T-helper 2 cell treated with Interferon-gamma antibody and Interleukin-4, amounts not matched to agents 100 ng/mL and 5 ng/mL, for 36 hours (primary cell): ENCODE measurements around the gene KCNJ4. TPM values are rescaled to one million over a fixed set of nuclear protein-coding genes. Genes with fewer than 3 reads are reported as not detected.
"Not testable (repeated sequence)": the region's sequence is repeated elsewhere in the genome, so short reads cannot be mapped to it uniquely, and the experiment has no call there.

ENCODE experiments used
- intact Hi-C: fragments of 100-400 bp; cut with micrococcal nuclease; formaldehyde crosslinking; loops from one replicate; pipeline ENCODE4 v1.15.1; 2023
- total RNA-seq: library from RNA; stranded (reverse); gene quantifications from 2 replicates; pipeline ENCODE4 v1.2.3, GENCODE V29; 2022

The KCNJ4 gene
- total RNA-seq, 1 donor from 2014 or later: not detected

DNA sequence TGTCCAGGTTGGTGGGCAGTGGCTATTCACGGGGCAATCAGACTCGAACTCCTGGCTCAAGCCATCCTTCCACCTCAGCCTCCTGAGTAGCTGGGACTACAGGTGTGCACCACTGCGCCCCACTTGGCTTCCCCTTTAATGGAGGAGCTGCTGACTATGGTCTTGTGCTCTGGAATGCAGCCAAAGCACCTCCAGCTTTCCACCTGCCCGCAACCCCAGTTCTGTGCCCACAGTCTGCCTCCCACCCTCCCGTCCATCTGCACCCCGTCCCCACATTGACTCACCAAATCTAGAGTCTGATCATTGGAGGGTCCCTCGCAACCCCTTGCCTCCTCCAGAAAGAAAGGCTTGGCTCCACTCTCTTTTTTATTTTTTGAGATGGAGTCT lies 41.0 kb downstream of the KCNJ4 start:
- intact Hi-C loops: loop anchor here (5.0 kb wide), 1 partner anchor 158 kb away; the partner anchor contains the start of gene DMC1

DNA sequence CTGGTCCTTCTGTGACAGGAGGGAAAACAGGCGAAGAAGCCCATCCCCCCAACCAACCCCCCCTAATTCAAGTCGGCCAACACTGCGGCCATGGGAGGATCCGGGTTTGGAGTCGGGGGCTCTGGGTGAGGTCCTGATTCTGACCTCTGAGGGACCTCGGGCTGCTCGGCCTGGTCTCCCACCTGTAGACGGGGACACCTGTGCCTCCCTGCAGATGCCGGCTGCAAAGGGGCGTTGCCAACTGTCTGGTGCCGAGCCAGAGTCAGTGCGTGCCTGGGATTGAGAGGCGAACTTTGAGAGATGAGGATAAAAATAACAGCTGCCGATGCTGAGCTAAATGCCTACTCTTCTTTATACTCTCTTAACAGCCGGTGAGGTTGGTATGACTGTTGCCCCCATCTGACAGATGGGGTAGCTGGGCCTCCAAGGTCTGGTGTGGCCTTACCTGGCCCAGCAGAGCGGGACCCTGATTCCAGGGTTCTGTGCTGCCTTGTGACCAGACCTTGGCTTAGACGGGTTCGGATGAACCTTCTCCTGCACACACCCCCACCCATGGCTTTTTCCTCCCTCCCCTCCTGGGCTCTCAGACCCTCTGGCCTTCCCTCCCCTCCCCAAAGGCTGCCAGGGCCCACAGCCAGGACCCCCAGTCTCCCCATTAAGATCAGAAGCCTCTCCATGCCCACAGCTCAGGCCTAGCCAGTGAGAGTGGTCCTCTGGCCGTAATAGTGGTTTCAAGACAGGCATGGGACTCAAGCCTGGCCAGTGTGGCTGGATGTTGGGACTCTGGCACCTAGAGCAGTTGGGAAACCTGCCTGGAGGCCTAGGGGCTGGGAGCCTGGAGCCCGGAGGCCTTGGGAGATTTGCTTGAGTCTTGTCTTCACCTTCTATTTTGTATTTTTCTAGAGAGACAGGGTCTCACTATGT lies 41.7 kb downstream of the KCNJ4 start:
- intact Hi-C loops: loop anchor here (5.0 kb wide), 1 partner anchor 159 kb away; the partner anchor contains the start of gene DMC1

GRCh38 chr22:38412435-38413084 lies 42.4 kb downstream of the KCNJ4 start:
- intact Hi-C loops: loop anchor here (5.0 kb wide), 1 partner anchor 160 kb away; the partner anchor contains the start of gene DMC1

DNA sequence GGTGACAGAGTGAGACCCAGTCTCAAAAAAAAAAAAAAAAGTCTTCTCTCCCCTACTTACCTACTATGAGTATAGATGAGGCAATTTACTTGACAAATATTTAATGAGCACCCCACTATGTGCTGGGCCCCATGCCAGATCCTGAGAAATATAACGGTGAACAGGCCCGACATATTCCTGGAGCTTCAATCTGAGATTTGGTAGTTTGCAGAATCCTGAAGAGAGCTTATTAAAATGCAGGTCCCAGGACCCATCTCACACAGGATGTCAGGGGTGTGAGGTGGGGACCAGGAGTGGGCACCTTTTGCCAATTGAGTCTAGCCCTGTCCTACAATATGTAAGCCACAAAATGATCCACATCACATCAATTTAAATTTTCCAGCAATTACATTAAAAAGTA lies 44.0 kb downstream of the KCNJ4 start:
- intact Hi-C loops: loop anchor here (5.0 kb wide), 1 partner anchor 161 kb away; the partner anchor contains the start of gene DMC1

- intact Hi-C loops: loop anchor here (5.0 kb wide), 1 partner anchor 162 kb away; the partner anchor contains the start of gene DMC1
These were observed 45.1 kb downstream of the KCNJ4 start for GRCh38 chr22:38409916-38410315.

DNA sequence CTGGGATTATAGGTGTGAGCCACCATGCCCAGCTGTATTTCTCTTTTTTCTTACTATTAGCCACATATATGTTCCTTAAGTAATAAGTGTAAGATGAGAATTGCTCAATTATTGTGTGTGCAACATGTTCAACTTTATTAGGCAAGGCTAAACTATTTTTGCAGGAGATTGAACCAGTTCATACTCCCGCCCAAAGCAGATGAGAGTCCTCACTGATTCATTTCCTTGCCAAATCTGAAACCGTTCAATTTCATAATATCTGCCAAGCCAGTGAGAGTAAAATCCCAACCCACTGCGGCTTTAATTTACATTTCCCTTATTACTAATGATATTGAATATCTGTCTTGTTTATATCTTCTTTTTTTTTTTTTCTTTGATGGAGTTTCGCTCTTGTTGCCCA lies 48.4 kb downstream of the KCNJ4 start:
- intact Hi-C loops: no loop called here

- intact Hi-C loops: no loop called here
These were observed 50.6 kb downstream of the KCNJ4 start for GRCh38 chr22:38404419-38404818.

- intact Hi-C loops: no loop called here
These were observed 51.2 kb downstream of the KCNJ4 start for GRCh38 chr22:38403812-38404211.

DNA sequence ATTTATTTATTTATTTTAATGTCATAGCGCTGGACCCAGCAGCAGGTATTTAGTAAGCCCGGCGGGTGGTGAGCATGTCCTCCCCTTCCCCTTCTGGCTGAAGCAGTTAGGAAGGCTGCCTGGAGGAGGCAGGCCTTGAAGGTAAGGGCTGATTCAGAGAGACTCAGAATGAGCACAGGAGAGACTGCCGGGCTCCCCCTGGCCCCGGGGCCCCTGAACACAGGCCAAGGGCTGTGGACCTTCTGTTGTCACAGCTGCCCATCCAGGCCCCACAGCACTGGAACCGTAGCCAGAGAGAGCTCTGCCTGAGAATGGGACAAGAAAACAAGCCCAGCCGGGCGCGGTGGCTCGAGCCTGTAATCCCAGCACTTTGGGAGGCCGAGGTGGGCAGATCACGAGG lies 52.8 kb downstream of the KCNJ4 start:
- intact Hi-C loops: no loop called here

DNA sequence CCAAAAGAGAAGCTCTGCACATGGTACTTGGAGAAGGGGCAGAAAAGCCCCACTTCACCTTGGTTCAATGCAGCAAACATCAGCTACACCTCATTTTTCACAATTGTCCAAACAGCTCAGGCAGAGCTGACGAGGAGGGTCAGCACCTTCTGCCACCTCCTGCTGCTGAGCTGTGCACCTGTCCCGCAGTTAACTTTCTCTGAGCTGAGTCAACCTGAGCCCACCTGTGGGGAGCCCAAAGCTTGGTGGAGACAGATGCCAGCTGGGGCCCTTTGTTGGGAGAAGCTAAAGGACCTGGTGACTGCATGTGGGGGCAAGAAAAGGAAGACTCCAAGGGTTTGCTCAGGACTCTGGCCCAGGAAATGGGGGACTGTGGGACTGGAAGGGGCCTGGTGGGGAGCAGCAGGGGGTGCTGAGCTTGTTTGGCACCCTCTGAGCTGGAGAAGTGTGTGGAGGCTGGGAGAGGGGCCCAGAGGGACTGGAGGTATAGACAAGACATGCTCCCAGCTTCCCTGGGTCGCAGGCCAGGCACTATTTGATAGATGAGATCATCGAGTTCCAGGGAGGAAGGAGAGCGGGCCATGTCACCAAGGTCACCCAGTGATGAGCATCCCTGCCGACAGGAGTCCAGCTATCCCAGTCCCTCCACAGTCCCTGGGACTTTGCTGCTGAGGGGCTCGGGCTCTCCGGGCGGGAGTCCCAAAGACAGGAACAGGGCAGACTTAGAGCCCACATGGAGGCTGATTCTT lies 53.5 kb downstream of the KCNJ4 start:
- intact Hi-C loops: no loop called here

- intact Hi-C loops: not testable (repeated sequence)
These were observed 54.7 kb downstream of the KCNJ4 start for GRCh38 chr22:38400256-38400655.

DNA sequence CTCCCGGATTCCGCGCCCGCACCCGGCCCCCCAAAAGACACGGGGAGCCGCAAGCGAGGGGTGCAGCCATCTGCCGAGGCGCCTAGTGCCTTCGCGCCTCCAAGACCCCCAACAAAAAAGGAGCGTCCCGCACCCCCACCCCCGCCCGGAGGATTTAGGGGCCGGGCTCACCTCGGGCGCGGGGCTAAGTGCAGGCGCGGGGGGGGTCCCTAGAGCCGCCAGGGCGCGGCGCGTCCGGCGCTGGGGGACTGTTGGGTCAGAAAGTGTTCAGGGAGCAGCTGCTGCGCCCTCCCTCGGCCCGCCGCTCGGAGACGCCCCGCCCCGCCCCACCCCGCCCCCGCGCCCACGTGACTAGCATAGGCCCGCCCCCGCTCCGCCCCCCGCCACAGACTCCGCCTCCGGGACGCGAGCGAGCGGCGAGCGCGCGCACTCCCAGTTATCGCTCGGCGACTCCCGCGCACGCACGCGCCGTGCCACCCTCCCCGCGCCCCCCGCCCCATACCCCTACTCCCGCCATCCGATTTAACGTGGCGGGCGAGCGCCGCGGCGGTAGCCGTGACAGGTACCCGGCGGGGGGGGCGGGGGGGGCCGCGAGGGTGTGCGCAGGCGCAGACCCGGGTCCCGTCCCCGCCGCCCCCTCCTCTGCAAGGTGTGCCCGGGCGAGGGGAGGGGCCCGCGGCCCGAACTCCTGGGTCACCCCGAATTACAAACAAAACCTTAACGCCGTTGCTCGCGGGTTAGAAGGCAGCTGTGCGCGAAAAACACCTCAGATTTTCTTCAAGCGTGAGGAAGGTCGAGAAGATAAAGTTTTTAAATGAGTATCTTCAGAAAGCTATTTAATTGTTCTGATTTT lies 56.2 kb downstream of the KCNJ4 start:
- intact Hi-C loops: loop anchor here (2.0 to 5.0 kb wide), 3 partner anchors 173 to 217 kb away; partner anchors contain the start of genes DMC1 and PLA2G6

- intact Hi-C loops: loop anchor here (2.0 to 5.0 kb wide), 3 partner anchors 174 to 216 kb away; partner anchors contain the start of genes DMC1 and PLA2G6
These were observed 56.8 kb downstream of the KCNJ4 start for GRCh38 chr22:38398181-38398608.

- intact Hi-C loops: loop anchor here (2.0 to 5.0 kb wide), 3 partner anchors 175 to 215 kb away; partner anchors contain the start of genes DMC1 and PLA2G6
These were observed 57.6 kb downstream of the KCNJ4 start for GRCh38 chr22:38397189-38398085.

DNA sequence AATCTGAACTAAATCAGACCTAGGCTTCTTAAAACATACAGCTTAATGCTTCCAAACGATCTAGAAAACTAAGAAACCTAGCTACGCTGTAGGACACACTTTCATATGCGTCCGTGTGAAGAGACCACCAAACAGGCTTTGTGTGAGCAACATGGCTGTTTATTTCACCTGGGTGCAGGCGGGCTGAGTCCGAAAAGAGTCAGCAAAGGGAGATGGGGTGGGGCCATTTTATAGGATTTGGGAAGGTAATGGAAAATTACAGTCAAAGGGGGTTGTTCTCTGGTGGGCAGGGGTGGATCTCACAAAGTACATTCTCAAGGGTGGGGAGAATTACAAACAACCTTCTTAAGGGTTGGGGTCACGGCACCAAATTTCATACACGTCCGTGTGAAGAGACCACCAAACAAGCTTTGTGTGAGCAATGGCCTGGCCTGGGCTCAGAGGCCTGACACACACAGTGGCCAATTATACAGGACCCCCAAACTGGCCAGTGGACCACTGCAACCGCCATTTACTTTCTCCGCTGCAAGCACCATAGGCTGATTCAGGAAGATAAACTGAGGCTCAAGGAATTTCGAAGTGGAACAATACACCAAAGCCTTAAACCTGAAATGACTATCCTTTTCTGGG lies 58.4 kb downstream of the KCNJ4 start:
- intact Hi-C loops: loop anchor here (5.0 kb wide), 2 partner anchors 176 to 214 kb away; partner anchors contain the start of genes DMC1 and PLA2G6

- intact Hi-C loops: loop anchor here (5.0 kb wide), 2 partner anchors 176 to 214 kb away; partner anchors contain the start of genes DMC1 and PLA2G6
These were observed 59.1 kb downstream of the KCNJ4 start for GRCh38 chr22:38395944-38396343.

DNA sequence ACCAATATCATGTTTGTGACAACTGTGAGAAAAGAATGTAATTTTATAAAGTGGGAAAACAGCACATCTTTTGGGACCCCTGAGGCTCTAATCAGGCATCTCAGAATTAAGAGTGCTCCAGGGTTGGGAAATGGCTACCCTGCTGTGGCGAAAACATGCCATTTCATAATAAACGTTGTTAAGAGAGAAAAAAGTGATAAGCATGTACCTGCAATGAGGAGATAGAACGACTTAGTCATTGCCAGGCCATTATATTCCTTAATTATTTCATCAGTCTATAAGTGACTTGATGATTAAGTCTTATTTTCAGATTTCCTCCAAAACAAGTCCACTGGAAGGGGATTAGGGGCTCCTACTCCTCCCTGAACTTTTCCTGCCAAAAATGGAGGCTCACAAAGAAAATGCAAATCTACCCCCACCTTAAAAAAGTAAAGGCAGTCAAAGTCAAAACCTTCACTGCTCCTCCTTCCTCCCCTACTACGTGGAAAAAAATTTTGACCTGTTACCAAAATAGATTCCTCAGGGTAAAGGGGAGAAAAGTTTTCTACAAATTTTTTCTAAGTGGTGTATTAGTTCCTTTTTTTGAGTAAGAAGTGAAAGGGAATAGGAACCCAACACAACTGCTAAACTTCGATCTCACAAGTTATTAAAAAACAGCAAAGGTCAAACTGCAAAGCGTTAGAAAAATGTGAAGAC lies 59.9 kb downstream of the KCNJ4 start:
- intact Hi-C loops: loop anchor here (5.0 kb wide), 2 partner anchors 177 to 213 kb away; partner anchors contain the start of genes DMC1 and PLA2G6

DNA sequence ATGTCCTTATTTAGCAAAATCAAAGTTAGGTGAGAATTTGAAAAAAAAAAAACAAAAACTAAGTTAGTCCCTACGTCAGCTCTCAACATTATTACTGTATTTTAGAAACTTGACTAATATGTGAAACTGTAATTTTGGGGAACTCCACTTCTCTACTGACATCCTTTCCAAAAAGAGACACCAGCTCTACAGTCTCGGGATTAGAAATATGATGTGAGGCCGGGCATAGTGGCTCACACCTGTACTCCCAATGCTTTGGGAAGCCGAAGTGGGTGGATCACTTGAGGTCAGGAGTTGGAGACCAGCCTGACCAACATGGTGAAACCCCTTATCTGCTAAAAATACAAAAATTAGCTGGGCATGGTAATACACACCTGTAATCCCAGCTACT lies 65.6 kb downstream of the KCNJ4 start:
- intact Hi-C loops: not testable (repeated sequence)
